Fibroblast of pulmonary artery (primary cell): ENCODE results near the gene AKIP1.

Source experiments
- DNase-seq: peaks from one replicate; pipeline ENCODE4 v3.0.0-alpha.2; 2010; ENCODE audit warnings: low read depth
- H3K4me3 ChIP-seq: replicated peaks from 2 replicates; pipeline ENCODE4 v1.5.1; 2011; ENCODE audit warnings: low read depth, mild to moderate bottlenecking, control low read depth, low read length, moderate library complexity
- TF ChIP-seq, protein P1 (sequence below): IDR thresholded peaks from 2 replicates; pipeline ENCODE4 v1.5.1; 2011; ENCODE audit warnings: mild to moderate bottlenecking, control low read depth, low read length, inconsistent platforms; ENCODE audit errors: missing control alignments

The AKIP1 gene

DNA sequence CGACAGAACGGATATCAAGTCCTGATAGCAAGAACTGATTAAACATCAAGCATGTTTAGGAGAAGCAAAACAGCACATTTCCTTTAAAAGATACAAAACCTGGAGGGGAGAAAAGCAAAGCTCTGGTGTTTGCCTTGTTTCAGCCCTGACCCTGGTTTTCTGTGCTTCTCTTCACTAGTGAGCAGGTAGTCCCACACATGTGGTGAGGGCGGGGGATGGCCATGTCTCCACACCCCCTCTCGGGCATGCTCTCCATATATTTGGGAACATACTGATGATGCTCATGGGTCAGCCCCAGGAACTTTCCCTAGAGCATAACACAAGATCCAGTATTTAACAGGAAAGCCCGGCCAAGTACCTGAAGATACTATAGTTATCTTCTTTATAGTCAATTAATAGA, 11.7 kb downstream of the AKIP1 start:
- DNase-seq: no peak
- no peak overlapping the region for H3K4me3 ChIP-seq
- TF ChIP-seq, protein P1, sequence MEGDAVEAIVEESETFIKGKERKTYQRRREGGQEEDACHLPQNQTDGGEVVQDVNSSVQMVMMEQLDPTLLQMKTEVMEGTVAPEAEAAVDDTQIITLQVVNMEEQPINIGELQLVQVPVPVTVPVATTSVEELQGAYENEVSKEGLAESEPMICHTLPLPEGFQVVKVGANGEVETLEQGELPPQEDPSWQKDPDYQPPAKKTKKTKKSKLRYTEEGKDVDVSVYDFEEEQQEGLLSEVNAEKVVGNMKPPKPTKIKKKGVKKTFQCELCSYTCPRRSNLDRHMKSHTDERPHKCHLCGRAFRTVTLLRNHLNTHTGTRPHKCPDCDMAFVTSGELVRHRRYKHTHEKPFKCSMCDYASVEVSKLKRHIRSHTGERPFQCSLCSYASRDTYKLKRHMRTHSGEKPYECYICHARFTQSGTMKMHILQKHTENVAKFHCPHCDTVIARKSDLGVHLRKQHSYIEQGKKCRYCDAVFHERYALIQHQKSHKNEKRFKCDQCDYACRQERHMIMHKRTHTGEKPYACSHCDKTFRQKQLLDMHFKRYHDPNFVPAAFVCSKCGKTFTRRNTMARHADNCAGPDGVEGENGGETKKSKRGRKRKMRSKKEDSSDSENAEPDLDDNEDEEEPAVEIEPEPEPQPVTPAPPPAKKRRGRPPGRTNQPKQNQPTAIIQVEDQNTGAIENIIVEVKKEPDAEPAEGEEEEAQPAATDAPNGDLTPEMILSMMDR: no peak

DNA sequence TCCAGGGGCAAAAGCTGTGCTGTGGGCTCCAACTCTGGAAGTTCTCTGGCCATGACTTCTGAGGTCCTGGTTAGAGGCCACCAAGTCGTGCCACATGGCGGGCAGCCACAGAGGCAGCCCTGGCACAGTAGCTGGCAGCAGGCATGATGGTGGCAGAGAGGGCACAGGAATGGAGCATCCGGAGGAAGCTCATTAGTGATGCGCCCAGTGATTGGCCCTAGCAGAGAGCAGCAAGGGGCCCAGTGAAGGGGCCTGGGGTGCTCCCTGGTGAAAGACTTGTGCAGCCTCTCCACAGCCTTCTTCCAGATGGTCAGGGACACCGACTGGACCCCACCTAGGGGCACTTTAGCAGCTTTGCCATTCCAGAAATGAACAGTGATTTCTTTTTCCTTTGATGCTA, 14.7 kb downstream of the AKIP1 start:
- TF ChIP-seq, protein P1: no peak
- no peak overlapping the region for H3K4me3 ChIP-seq
- no peak for DNase-seq

DNA sequence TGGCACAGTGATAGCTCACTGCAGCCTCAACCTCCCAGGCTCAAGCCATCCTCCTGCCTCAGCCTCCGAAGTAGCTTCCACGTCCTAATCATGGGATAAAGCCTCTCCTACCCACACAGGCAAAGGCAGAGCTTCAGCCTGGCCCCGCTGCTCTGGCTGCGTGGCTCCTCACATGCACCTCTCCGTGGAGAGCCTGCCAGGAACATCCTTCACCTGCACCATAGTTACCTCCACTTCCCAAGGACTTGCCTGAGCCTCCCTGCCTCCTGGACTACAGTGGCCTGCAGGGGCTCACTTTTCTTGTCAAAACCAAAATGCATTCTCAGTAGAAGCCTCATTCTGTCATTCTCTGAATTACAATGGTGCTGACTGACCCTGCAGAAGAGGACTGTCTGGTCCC, 15.2 kb downstream of the AKIP1 start:
- DNase-seq: no peak
- H3K4me3 ChIP-seq: no peak overlapping the region
- TF ChIP-seq, protein P1: no peak

DNA sequence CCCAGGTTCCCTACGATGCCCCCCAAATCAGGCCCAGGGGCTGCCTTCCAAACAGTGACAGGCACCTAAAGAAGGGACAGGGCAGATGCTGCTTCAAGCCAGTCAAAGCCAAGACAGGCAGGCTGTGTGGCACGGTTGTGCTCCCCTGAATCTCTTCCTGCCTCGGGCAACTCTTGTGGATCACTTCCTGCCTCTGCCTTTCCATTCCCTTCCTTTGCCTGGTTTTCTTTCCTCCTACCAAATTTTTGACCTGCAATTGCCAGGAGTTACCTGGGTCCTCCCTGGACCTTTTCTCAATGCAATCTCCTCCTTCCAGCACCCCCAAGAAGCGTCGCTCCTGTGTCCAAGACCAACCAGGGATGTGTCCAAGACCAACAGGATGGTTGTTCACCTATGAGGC, 16.2 kb downstream of the AKIP1 start:
- TF ChIP-seq, protein P1: no peak
- no peak for DNase-seq

DNA sequence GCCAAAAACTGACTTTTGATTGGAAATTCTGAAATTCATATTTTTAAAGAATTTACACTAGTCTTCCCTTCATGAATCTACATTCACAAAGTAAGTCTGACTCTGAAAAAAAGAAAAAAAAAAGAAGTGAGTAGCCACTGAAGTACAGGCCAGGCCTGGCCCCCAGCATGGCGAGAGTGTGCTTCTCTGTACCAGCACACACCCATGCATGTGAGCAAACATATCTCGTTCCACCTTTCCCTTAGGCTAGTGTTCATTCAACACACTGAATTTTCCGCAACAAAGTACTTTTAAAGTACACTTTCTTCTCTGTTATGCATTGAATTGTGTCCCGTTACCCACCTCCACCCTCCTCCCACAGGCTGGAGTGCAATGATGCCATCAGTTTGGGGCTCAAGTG, 17.2 kb downstream of the AKIP1 start:
- no peak for DNase-seq
- TF ChIP-seq, protein P1: no peak
- no peak overlapping the region for H3K4me3 ChIP-seq

More for the DNA sequence above, 16.2 kb downstream of the AKIP1 start:
- no peak overlapping the region for H3K4me3 ChIP-seq

DNA sequence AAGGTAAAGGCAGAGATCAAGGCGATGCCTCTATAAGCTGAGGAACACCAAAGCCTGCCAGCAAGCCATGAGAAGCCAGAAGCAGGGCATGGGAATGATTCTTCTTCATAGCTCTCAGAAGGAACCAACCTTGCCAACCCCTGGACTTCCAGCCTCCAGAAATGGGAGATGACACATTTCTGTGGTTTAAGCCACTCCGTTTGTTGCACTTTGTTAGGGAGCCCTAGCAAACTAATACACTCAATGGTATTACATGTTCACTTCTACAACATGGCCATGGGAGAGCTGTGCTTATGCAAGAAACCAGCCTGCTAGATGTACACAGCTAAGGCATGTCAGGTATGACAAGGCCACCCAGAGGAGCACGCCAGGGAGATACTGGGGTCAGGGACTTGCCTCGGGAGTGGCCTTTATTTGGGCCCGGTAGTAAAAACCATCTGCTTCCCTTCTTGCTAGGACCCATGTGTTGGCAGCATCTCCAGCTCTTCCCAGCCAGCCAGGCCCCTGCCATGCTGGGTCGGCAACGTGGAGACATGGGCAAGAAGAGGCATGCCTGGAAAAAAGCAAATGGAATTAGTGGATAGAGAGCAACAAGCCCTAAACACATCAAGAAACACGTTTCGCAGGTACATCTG, 18.1 kb downstream of the AKIP1 start:
- TF ChIP-seq, protein P1: no peak
- DNase-seq: no peak
- no peak overlapping the region for H3K4me3 ChIP-seq
